Epithelial cell of esophagus (primary cell): ENCODE measurements around the gene CAMK1D.
A peak's percentile ranks its signal among the peaks of the same experiment; 100 is the strongest.
"Not testable (repeated sequence)": the region's sequence is repeated elsewhere in the genome, so short reads cannot be mapped to it uniquely, and the experiment has no call there.

Experiments
- DNase-seq: peaks from one replicate; pipeline ENCODE4 v3.0.0; 2010; ENCODE audit warnings: low read depth
- H3K4me3 ChIP-seq: 2 replicates; pipeline ENCODE4 v1.5.1; 2011; ENCODE audit warnings: mild to moderate bottlenecking, low read length, control low read depth
- CTCF ChIP-seq: IDR thresholded peaks from 2 replicates; pipeline ENCODE4 v1.5.1; 2011; ENCODE audit warnings: low read depth, mild to moderate bottlenecking, low read length, control low read depth, inconsistent platforms; ENCODE audit not compliant: insufficient read depth; ENCODE audit errors: missing control alignments

Gene CAMK1D

GRCh38 chr10:12709000-12709401 lies 359.7 kb downstream of the CAMK1D start:
- H3K4me3 ChIP-seq, result no peak overlapping the region
- DNase-seq, result peak; percentile 59
- TF ChIP-seq CTCF, result no peak

DNA sequence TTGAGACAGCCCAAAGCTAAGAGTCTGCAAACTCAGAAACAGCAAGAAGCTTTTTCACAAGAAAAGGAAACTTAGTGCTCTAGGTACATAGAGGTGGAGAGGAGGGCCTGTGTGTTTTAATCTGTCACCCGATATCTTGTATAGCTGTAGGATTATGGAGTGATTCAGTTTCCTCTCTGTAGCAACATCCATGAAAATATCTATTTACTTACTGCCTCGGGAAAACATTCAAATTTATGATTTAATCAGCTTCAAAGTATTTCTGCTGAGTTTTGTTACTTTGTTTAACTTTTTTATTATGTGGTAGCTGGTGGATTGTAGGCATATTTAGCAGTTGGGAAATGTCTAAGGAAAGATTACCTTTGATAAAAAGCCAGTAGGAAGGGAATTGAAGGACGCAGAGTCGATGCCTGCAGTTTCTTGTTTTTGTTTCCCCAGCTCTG lies 360.2 kb downstream of the CAMK1D start:
- peak; percentile 78 for DNase-seq

GRCh38 chr10:12710157-12710556 lies 360.8 kb downstream of the CAMK1D start:
- H3K4me3 ChIP-seq, result no peak overlapping the region
- no peak for TF ChIP-seq CTCF
- DNase-seq, result no peak

More for the DNA sequence above, 360.2 kb downstream of the CAMK1D start:
- no peak for TF ChIP-seq CTCF
- H3K4me3 ChIP-seq, result no peak overlapping the region

DNA sequence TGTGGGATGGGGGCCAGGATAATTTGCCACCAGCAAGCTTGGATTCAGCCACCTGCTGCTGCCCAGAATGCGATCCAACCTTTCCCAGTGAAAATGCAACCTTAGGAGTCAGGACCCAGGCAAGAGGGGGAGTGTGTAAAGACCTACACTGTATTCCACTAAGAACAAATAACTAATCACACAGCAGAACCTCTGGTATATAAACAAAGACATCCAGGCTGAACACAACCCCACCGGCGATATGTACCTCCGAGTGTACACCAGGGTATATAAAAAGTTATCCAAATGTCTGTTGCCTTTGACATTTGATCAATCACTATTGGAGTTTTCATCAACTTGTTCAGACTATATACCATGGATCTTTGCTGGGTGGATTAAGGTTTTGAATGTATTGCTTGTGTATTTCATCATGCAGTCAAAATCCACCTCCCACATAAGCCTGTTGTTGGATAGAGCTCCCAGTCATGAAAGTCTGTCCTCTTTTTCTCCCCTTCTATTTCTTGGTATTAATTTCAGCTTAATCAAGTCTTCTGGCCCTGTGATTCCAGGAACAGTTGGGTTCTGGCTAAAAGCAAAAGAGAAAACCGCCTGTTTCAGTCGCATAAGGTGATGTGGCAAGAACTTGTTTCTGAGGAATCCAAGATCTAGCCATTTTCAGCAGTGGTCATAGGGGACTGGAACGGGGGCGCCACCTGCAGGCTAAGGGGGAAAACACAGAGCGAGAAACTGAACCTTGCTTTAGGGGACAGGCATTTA lies 361.4 kb downstream of the CAMK1D start:
- peak; percentile 97 for TF ChIP-seq CTCF
- no peak overlapping the region for H3K4me3 ChIP-seq
- peak; percentile 85 for DNase-seq

DNA sequence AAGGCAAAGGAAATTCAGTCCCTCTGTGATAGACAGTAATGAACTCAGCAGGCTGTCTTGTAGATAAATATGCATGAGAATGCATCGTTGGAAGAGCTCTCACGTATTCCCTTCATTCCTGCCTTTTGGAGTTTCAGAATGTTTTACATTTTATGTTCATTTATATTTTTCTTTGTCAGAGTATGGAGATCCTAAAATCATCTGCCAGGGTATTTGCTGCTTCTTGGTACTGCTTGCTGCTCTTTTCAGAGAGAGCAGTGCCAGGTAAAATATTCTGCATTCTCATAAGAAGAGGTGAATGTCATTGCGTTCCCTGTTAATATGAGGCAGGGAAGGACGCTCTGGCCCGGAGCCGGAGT lies 362.0 kb downstream of the CAMK1D start:
- H3K4me3 ChIP-seq, result no peak overlapping the region
- DNase-seq, result no peak
- no peak for TF ChIP-seq CTCF

GRCh38 chr10:12712293-12712983 lies 363.1 kb downstream of the CAMK1D start:
- no peak for DNase-seq
- TF ChIP-seq CTCF, result no peak
- no peak overlapping the region for H3K4me3 ChIP-seq

- H3K4me3 ChIP-seq, DNase-seq: not testable (repeated sequence)
These were observed 363.6 kb downstream of the CAMK1D start for GRCh38 chr10:12712984-12713316.
